GM19372 (cell line): ENCODE measurements around the gene C11orf52.
"Not testable (repeated sequence)": the region's sequence is repeated elsewhere in the genome, so short reads cannot be mapped to it uniquely, and the experiment has no call there.

Source experiments
- ATAC-seq: cut with Tn5 transposase; IDR thresholded peaks from one replicate; pipeline ENCODE4 v1.9.1; 2021; ENCODE audit warnings: mild to moderate bottlenecking, low read depth, moderate library complexity; ENCODE audit not compliant: unreplicated experiment

C11orf52 gene

DNA sequence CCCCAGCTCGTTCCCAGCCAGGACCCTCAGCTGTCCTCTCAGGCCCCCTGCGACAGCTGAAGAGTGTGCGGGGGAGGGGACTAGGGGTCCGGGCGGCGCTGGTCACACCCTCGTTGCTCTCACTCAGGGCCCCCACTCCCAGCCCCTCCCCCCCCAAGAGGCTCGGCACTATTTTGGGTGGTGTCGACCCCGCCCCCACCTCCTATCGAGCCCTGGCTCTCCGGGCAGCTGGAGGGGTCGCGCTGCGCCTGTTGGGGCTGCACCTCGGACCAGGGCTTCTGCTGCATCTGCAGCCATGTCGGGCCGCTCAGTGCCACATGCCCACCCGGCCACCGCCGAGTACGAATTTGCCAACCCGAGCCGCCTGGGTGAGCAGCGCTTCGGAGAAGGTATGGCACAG lies 6.2 kb upstream of the C11orf52 start, which contains the start of gene HSPB2:
Gene HSPB2, plus strand, starts transcription at position 200 of the 400 bp plus-strand sequence. Its CDS starts 96 bp downstream, at position 296.
- no peak for ATAC-seq

DNA sequence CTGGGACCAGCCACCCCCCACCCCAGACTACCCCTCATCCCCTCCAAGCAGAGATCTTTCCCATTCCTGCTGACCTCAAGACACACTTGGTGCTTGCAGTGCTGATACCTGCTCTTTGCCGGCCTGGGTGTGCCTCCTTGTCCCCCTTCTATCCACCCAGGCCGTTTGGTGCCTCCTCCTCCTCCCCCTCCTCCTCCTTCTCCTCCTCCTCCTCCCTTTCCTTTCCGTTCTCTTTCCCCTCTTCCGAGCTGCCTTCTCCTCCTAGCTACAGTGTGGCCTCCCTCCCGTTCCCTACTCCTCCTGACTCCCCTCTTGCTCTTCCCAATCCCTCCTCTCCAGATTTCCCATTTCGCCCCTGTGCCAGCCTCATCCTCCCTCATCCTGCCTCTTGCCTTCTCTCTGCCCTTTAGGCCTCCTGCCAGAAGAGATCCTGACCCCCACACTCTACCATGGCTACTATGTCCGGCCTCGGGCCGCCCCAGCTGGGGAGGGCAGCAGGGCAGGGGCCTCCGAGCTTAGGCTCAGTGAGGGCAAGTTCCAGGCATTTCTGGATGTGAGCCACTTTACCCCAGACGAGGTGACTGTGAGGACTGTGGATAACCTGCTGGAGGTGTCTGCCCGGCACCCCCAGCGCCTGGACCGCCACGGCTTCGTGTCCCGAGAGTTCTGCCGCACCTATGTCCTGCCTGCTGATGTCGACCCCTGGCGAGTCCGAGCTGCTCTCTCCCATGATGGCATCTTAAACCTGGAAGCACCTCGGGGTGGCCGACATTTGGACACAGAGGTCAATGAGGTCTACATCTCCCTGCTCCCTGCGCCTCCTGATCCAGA lies 5.5 kb upstream of the C11orf52 start:
- ATAC-seq: no peak

DNA sequence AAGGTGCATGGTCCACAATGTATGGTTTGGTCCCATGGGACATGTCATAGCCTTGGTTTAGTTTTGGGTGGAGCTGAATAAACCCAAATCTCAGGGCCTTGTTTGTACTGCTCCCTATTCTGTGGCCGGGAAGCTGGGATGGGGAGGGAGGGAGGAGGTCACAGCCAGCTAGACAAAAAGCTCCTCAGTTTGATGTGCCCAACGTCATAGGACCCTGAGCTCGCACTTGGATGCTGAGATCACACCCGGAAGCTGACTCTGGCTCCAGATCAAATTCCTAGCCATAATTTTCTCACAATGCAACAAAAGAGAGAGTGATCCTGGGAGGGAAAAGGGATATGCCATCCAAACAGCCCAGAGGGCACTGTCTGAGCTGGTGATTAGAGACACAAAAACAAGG lies 4.7 kb upstream of the C11orf52 start:
- no peak for ATAC-seq

DNA sequence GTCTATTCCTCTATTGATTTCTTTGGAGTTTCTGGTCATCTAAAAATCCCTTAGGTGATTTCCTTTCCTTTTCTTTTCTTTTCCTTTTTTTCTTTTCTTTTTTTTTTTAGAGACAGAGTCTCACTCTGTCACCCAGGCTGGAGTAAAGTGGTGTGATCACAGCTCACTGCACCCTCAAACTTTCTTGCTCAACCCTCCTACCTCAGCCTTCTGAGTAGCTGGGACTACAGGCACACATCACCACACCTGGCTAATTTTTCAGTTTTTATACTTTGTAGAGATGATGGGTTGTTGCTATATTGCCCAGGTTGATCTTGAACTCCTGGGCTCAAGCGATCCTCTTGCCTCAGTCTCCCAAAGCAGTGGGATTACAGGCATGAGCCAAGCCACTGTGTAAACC lies 1.9 kb upstream of the C11orf52 start:
- ATAC-seq: no peak

DNA sequence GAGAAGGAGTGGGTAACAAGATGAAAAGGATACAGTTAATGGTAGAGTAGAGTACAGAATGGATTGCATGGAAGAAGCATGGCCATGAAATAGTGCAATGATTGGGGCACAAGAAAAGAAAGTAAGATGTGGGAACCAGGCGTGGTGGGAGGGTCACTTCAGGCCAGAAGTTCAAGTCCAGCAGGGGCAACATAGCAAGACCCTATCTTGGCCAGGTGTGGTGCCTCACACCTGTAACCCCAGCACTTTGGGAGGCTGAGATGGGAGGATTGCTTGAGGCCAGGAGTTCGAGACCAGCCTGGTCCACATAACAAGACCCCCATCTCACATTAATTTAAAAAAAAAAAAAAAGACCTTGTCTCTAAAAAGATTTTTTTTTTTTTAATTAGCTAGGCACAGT lies 1.4 kb upstream of the C11orf52 start:
- no peak for ATAC-seq

DNA sequence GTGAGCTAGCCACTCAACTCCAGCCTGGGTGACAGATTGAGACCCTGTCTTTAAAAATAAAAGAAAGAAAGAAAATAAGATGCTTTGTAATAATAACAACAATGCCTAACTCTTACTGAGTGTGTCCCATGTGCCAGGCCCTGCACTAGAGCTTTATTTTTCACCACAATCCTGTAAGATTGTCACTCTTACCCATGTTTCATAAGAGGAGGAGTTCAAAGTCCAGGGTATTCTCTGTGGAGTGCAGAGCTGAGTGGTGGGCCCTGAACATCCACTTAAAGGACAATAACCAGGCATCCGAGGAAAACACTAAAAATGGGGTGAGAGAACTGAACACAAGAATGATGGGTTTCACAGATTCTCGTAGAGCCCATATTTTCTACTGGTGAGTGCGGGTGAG lies 925 bp upstream of the C11orf52 start:
- no peak for ATAC-seq

DNA sequence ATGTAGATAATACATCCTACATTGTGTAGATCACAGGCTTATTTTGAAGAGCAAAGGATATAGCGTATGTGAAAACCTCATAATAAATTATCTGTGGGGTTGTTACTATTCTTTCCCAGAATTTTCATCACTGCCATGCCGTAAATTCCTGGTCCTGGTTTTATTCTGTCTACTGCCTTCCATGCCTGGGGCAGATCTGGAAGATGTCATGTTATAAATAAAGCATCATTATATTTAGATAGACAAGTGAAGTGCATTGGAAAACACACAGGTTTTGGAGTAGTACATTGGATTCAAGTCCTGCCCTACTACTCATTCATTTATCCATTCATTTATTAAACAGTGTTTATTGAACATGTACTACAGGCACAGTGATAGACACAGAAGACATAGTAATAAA lies 2.2 kb downstream of the C11orf52 start:
- ATAC-seq: no peak

DNA sequence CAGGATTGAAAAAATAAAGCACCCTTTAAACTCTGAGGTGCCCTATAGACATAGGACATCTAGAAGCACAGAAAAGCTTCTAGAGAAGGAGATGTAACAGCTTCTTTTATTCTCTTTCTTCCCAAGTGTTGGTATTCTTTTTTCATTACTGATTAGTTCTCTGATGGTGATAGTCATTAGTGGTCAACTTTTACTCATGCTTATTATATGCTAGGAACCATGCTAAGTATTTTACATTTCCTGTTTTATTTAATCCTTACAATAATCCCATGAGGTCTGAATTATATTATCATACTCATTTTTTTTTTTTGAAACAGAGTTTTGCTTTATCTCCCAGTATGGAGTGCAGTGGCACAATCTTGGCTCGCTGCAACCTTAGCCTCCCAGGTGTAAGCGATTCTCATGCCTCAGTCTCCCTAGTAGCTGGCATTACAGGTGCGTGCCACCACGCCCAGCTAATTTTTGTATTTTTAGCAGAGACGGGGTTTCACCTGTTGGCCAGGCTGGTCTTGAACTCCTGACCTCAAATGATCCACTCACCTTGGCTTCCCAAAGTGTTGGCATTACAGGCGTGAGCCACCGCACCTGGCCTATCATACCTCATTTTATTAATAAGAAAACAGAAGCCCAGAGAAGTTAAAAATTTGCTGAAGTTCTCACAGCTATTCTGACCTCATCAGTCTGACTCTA lies 3.0 kb downstream of the C11orf52 start:
- ATAC-seq: no peak

DNA sequence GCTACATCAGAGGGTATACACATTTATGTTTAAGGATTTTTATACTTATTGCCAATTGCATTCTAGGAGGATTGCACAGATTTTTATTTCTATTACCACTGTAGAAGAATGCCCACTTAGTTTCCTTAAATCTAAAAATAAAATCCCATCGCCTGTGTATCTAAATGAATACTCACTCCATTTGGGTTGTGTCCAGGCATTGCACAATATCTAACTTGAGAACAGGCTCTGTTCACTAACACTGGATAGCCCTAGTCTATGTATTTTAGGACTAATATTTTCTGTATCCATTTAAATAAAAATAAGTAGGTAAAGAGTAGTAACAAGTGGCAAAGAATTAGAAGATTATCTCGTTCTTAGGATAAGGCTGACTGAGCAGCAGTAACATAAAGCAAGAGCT lies 4.1 kb downstream of the C11orf52 start:
- ATAC-seq: no peak

DNA sequence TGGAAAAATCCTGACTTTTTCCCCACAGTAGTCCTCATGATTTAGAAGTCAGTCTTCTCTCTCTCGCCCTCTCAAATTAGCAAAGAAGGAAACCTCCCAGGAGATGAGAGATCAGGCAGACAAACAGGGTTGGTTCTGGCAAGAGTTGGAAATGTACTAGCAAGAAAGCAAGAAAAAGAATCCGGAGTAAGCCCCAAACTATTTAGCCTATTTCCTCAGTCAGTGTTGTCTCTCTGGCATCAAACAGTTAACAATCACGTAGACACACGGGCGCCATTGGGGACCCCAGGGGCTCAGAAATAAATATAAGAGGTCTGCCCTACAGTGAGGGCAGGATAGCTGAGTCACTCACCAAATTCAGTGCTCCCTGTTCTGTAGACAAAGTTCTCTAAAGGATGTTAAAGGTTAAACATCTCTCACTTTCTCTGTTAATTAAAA lies 4.7 kb downstream of the C11orf52 start:
- no peak for ATAC-seq

DNA sequence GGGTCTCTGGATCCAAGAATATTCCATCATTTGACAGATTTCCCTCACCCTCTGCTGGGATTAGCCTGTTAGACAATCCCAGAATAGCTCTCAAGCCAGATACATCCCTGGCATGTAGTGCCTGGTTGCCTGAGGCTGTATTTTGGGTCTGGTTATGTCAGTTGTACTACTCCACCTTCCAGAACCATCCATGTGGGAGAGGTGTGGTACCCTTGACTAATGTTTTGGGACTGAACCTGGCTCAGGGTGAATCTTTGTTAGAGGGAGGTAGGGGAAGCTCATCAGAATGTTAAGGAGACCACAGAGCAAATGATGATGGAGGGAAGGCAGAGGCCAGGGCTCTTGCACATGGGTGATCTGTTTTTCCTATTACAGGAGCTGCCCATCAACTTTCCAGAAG lies 5.2 kb downstream of the C11orf52 start:
- no peak for ATAC-seq

DNA sequence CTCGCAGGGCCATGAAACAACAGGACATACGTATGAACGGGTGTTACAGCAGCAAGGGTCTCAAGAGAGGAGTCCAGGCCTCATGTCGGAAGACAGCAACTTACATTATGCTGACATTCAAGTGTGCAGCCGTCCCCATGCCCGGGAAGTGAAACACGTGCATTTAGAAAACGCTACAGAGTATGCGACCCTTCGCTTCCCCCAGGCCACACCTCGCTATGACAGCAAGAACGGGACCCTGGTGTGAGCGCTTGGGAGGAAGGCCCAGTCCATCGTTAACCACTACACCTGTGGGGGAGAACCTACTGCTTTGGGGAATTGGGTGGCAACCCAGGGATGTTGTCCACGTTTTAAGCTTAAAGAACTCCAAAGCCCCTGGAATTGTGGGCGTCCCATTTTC lies 7.2 kb downstream of the C11orf52 start:
- ATAC-seq: no peak

DNA sequence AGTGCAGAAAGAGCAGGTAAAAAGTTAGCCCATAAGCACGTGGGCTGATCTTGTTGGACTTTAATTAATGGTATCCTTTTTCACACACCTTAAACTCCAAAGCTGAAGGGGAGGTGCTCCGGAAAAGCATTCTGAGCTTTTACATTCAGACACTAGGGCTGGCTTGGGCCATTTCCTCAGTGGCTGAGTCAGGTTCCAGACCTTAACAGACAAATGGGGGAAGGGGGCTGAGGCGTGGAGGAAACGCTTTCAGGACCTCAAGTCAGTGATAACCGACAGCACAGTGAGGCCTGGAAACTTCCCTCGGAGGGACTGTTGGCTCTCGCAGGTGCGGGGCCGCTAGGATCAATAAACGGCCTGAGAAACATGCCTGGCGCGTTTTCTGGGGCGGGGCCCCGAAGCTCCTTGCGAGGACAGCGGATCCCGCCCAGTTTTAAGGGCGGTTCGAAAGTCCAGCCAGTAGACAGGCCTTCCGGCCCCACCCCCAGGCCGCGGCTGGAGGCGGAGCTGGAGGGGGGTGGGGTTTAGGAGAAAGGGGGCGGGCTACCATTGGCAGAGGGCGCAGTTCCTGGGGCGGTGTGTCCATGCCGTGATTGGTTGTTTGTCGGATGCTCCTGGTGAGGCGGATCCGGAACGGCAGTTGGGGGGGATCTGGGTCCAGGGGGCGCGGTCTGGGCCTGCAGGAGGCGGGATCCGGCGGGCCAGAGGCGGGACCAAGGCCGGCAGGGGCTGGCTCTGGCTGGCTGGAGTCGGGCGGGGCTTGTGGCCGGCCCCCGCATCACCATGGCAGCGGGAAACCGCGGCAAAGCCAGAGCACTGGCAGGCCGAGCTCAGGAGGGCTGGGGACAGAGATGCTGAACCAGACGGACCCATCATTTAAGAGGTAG lies 8.0 kb downstream of the C11orf52 start:
- ATAC-seq: peak; percentile 87

DNA sequence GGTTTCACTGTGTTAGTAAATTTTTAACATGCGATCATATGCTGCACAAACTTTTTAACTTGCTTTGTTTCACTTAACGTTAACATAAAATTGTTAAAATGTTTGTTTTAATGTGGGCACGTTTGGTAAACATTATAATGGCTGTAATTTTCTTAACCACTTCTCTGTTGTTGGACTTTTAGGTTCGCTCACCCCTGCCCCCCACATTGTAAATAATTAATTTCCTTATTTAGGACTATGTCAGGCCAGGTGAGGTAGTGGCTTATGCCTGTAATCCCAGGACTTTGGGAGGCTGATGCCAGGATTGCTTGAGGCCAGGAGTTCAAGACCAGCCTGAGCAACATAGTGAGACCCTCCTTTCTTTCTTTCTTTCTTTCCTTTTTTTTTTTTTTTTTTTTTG lies 11.8 kb downstream of the C11orf52 start:
- no peak for ATAC-seq

DNA sequence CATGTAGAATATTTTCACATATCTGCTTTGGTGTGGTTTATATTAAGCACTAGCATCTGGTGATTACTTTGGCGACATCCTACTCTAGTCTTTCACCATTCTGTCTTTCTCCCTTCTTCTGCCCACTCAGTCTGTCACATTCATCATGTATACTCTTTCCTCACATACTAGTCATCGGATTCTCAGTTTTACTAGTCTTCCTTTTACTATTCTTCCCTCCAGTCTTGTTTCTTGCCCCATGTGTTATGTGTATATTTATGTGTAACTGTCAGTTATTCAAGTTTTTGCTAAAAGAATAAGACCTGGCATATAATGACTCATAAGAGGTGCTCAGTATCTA lies 13.9 kb downstream of the C11orf52 start:
- no peak for ATAC-seq

DNA sequence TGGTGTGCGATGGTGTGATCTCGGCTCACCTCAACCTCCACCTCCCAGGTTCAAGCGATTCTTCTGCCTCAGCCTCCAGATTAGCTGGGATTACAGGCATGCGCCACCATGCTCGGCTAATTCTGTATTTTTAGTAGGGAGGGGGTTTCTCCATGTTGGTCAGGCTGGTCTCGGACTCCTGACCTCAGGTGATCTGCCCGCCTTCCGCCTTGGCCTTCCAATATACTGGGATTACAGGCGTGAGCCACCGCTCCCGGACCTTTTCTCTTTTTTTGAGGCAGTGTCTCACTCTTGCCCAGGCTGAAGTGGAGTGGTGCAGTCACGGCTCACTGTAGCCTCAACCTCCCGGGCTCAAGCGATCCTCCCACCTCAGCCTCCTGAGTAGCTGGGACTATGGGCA lies 14.5 kb downstream of the C11orf52 start:
- ATAC-seq: not testable (repeated sequence)

DNA sequence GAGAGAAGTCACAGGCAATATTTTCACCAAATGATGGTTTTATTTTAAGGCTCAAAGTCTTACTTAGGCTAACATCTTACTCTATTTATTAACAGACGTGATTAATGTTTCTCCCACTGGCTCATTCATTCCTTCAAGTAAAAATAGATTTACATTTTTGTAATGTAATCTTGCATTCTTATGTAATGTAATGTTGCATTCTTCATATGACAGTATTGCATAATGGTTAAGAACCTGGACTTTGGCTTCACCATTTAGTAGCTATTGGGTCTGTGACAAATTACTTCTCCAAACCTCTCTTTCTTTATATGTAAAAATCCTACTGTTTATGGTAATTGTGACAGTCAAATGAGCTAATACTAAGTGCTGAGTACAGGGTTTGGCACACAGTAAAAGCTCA lies 15.2 kb downstream of the C11orf52 start:
- no peak for ATAC-seq

DNA sequence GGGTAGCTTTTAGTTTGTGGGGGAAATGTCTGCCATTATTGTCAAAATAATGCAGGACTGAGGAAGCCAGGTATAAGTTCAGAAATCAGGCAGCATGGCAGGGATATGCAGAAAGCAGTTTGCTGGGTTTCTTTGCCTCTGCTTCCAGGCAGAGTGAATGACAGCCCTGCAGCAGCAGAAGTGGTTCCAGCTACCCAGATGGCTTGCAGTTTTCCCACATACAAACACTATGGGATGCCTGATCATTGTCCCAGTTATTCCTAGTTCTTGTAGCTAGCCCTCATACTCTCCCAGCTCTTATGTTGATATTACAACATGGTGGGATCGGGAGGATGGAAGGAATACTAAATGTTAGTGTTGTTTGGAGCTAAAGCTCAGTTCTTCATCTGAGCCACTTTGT lies 15.6 kb downstream of the C11orf52 start:
- ATAC-seq: no peak

DNA sequence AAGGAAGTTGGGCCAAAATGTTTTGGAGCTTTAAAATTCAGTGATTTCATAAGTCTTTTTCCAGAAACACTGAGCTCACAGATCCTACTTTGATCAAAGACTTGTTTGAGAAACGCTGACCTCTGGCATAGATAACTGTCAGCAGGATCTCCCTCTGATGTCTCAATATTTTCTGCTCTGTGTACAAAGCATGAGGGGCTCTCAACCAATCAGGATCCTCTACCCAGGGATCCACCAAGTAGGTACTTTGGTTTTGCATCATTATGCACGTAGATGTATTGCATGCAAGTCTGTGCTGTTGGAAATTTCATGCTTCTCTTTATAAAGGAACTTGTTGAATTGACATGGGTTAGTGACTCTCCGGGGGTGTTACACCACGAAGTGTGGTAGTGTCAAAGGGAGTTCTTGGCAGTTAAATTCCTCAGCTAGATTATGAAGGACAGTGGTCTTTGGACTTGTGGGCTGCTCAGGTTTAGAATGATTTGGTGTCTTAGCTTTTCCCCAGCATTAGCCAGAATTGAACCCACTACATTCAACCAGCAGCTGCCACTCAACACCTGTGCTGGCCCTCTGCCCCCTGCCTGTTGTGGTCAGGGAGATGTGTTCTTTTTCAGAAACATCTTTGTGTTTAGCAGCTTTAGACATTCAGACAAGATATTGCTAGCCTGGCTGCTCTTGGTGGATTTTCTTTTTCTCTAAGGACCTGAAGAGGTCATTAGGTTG lies 16.8 kb downstream of the C11orf52 start:
- ATAC-seq: no peak

DNA sequence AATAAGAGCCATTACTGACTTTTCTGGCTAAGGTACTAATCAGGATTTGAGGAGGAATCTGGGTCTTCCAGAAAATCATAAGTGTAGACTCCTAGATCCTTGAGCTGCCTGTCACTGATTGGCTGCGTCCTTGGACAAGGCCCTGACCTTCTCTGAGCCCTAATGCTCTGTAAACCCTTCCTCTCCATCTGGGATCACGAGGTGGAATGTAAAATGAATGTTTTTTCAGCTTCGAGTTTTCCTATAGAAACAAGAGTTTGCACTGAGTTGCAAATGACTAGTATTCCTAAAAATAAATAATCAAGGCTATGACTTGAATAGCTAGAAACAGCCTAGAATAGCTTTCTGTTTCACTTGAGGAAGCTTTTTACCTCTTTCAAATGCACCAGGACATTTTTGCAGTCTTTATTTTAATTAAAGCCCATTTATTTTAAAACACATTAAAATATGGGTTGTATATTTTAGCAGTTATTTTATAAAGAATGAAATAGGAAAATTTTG lies 17.4 kb downstream of the C11orf52 start:
- no peak for ATAC-seq
